Peyer's patch (tissue), 4 donors: Measurements from ENCODE around the gene SERPINH1.

Experiments used
- POLR2A ChIP-seq, 2 donors: fragments of 450-650 bp; IDR thresholded peaks; one replicate each; pipeline ENCODE4 v1.5.1; 2017; ENCODE audit warnings: antibody characterized with exemption in 2 of 2, mild to moderate bottlenecking in 2 of 2, moderate library complexity in 2 of 2
- TF ChIP-seq, protein P1 (sequence below), 6 experiments: fragments of 450-650 bp in 4 of 6; fragments of 200-600 bp in 2 of 6; sonication (generic) in 1 of 6; IDR thresholded peaks; one replicate each; pipeline ENCODE4 v1.5.1; 2017 to 2019; ENCODE audit warnings: antibody characterized with exemption in 6 of 6, mild to moderate bottlenecking in 3 of 6, moderate library complexity in 1 of 6

DNA sequence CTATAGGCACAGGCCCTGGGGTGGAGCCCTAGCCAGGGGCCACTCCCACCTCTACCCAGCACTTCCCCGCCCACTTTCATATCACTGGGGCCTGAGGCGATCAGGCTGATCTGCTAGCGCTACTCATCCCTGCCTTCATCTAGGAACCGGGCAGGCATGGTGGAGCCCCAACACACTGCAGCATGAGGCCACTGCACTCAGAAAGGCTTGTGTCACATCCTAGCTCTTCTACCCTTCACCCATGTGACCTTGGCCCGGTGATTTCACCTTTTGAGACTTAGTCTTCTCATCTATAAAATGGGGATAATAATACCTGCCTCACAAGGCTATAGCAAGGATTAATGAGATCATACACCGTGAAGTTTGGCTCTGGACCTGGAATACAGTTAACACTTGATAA is 18.2 kb upstream of the SERPINH1 start:
- TF ChIP-seq, protein P1, sequence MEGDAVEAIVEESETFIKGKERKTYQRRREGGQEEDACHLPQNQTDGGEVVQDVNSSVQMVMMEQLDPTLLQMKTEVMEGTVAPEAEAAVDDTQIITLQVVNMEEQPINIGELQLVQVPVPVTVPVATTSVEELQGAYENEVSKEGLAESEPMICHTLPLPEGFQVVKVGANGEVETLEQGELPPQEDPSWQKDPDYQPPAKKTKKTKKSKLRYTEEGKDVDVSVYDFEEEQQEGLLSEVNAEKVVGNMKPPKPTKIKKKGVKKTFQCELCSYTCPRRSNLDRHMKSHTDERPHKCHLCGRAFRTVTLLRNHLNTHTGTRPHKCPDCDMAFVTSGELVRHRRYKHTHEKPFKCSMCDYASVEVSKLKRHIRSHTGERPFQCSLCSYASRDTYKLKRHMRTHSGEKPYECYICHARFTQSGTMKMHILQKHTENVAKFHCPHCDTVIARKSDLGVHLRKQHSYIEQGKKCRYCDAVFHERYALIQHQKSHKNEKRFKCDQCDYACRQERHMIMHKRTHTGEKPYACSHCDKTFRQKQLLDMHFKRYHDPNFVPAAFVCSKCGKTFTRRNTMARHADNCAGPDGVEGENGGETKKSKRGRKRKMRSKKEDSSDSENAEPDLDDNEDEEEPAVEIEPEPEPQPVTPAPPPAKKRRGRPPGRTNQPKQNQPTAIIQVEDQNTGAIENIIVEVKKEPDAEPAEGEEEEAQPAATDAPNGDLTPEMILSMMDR (IDR thresholded peaks at IDR 0.05), result no peak
- TF ChIP-seq POLR2A (IDR thresholded peaks at IDR 0.05), result no peak
